NCI-H1436 treated with DMSO at 0.1 percent for 48 hours (cell line): ENCODE data around the gene PPP1R1A.

Source experiments
- DNase-seq: peaks from one replicate; lab custom pipeline; 2025; lab: John Stamatoyannopoulos, UW

PPP1R1A gene

GRCh38 chr12:54535474-54535873 is 53.0 kb downstream of the PPP1R1A start:
- DNase-seq: no peak

DNA sequence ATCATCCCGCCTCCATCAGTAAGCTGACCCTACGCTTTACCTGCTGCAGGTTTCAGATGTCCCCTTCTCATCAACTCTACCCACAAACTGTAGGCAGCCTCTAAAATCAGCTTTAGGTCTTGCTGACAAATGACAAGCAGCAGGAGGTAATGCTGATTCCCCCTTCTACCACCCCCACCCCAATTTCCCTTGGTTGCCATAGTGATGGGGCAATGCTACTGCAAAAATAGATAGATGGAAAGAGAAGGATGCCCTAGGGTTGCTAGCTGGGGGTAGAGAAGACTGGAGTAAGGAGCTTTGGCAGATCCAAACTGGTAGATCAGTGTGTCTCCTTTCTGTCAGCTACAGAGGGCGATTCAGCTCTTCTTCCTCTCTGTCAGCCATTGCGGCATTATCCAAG is 58.9 kb downstream of the PPP1R1A start:
- DNase-seq: no peak
